Fibroblast of skin of left biceps (primary cell): Measurements from ENCODE around the gene SEH1L.
A peak's percentile ranks its signal among the peaks of the same experiment; 100 is the strongest.
"Not testable (repeated sequence)": the region's sequence is repeated elsewhere in the genome, so short reads cannot be mapped to it uniquely, and the experiment has no call there.

ENCODE experiments used
- DNase-seq, 2 experiments: peaks; one replicate each; pipeline ENCODE4 v3.0.0-alpha.2; 2013; ENCODE audit warnings: low read depth in 2 of 2

SEH1L gene

DNA sequence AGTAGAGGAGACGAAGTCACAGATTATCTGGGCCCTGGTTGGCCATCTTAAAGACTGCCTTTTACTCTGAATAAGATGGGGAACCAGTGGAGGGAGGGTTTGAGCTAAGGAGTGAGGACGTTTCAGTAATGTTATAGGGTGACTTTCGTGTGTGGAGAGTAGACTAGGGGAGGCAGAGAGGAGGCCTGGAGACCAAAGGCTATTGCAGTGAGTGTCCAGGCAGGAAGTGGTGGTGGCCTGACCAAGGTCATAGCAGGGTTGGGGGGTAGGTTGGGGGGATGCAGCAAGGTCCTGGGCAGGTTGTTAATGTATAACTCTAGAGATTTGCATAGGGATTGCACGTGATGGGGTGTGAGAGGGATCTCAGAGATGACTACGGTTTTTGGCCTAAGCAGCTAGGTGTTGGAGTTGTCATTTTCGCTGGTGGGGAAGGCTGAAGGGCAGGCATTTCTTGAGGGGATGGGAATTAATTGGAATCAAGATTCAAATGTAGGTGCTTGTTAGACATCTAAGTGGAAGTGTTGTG, 48.2 kb downstream of the SEH1L start:
- no peak for DNase-seq

DNA sequence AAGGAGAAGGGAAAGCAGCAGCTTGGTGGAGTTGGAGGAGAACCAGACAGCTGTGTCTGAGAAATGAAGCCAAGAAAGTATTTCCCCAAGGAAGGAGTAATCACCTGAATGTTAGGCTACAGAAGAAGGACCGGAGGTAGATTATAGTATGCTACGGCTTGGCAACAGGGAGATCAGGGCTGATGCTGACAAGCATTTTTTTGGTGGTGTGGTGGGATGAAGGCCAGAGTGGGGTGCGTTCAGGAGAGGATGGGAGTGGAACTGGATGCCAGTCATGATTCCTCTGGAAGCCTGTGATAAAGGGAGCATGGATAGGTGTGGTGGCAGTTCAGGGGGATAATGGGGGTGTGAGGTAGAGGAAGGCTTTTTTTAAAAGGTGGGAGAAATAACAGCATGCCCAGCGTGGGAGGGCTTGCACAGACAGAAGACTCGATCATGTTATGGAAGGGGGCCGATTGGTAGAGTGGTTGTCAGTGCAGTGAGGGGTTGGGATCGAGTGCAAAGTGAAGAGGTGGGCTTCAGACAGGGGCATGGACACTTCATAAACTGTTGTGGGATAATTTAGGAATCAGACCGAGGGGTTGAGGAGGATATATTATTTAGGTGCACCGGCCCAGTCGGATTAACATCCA, 49.0 kb downstream of the SEH1L start:
- DNase-seq: no peak

GRCh38 chr18:12997330-12997729, 49.5 kb downstream of the SEH1L start:
- not testable (repeated sequence) for DNase-seq

DNA sequence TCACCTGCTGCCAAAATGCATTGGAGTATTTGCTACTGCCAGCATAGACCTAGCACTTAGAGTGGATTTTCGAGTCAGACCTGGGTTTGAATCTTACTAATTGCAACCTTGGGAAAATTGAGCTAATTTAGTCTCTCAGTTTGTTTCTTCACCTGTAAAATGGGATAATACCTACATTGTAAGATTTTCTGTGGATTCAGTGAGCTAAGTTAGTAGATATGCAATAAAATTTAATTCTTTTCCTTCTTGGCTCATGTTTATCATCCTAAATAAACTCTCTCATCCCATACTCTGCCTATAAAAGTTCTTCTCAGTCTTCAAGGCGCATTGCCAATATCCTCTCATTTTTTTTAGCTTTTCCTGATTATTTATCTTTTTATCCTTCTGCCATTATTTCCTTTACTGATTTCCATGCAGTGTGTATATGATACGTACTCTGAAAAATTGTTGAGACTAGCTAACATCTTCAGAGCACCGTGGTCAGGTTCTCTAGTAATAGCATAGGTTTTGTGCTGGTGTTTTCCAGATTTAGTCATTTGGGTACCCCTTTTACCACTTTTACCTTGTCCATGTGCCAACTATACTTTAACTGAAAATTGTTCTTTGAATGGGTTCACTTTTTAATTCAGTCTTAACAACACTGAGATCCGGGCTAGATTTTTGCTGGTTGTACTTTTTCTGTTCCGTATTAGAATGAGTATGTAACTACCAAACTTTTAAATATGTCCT, 50.7 kb downstream of the SEH1L start:
- DNase-seq: no peak

DNA sequence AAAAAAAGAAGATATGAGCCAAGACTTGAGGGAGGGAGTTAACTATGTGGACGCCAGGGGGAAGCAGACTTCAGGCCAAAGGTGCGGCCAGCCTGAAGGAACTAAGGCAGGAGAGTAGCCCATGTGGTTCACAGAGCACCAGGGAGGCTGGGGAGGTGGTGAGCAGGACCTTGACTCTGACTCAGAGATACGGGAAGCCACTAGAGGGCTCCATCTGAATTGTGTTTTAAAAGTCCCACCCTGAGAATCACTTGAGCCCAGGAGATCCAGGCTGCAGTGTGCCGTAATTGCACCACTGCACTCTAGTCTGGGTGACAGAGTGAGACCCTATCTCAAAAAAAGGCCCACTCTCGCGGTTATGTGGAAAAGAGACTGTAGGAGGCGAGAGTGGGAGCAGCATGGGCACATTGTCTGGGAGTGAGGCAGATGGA, 55.7 kb downstream of the SEH1L start:
- DNase-seq: peak; percentile 24

GRCh38 chr18:13004396-13004795, 56.6 kb downstream of the SEH1L start:
- no peak for DNase-seq

GRCh38 chr18:13005289-13005688, 57.5 kb downstream of the SEH1L start:
- no peak for DNase-seq

GRCh38 chr18:13006531-13007247, 58.9 kb downstream of the SEH1L start:
- DNase-seq: no peak

- DNase-seq: no peak
Measured at GRCh38 chr18:13007248-13007560, 59.4 kb downstream of the SEH1L start.

- DNase-seq: no peak
Measured at GRCh38 chr18:13011719-13012118, 63.9 kb downstream of the SEH1L start.

GRCh38 chr18:13014232-13014631, 66.4 kb downstream of the SEH1L start:
- no peak for DNase-seq

DNA sequence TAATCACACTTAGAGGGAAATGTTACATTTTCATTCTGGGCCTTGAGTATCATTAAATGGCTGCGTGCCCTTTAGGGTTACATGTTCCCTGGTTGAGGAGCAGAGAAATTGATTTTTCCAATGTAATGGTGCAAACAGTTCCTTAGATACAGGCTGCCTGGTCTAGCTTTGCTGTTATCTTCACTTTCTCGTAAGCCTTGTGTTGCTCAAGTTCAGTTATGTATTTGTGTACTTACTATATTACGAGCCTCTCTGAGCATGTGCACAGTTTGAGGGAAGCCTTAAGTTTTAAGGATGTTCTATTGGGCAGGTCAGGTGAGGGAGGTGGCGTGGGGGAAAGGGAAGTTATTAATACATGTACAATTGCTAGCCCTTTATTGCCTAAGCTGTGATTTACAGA, 67.0 kb downstream of the SEH1L start:
- no peak for DNase-seq

DNA sequence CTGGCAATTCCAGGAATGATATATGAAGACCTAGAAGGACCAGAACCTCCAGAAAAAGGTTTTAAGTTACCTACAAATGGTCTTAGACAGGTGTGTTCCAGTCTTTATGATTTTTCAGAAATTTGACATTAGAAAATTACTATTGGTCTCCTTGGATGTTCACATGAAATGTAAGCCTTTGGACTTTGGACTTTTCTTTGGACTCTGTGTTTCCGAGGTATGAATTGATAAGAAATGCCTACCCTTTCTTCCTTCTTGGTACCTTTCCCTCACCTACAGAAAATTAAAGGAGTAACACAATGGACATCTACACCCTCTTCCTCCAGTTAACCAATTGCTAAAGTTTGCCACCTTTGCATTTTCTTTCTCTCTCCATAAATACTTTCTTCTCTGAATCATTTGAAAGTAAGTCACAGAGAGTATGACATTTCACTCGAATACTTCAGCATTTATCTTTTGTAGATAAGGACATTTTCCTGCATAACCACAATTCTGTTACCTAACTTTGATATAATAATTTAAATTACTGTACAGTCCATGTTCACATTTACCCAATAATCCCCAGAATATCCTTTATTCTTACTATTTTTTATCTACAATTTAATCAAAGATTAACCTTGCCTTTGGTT, 69.5 kb downstream of the SEH1L start:
- DNase-seq: no peak

GRCh38 chr18:13018374-13018773, 70.6 kb downstream of the SEH1L start:
- no peak for DNase-seq

DNA sequence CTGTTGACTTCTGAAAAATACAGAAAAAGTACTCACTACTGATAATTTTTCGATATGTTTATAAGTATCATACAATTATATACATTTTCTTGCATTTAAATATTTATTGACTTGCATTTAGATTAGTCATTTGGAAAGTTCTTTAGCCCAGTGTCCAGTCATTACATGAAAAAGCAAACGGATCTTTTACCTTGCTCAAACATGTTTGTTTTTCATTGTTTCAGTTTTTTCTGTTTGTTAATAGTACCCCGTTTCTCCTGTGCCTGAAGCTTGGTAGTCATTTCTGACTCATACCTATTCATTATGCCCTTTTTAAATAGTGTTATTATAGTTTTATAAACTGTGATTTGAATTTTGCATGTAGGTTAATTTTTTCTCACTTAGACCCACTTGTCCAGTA, 71.5 kb downstream of the SEH1L start:
- DNase-seq: no peak

GRCh38 chr18:13022644-13023043, 74.8 kb downstream of the SEH1L start:
- no peak for DNase-seq

DNA sequence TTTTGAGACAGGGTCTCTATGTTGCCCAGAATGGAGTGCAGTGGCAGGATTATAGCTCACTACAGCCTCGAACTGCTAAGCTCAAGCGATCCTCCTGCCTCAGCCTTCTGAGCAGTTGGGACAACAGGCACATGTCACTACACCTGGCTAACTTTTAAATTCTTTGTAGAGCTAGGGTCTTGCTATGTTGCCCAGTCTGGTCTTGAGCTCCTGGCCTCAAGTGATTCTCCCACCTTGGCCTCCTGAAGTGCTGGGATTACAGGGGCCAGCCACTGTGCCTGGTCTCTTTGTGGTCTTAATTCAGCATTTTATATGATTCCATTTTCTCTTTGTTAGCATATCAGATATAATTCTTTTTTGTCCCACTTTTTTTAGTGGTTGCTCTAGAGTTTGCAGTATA, 77.4 kb downstream of the SEH1L start:
- no peak for DNase-seq

- DNase-seq: no peak
Measured at GRCh38 chr18:13026583-13027270, 78.9 kb downstream of the SEH1L start.

GRCh38 chr18:13028869-13029268, 81.1 kb downstream of the SEH1L start:
- no peak for DNase-seq

DNA sequence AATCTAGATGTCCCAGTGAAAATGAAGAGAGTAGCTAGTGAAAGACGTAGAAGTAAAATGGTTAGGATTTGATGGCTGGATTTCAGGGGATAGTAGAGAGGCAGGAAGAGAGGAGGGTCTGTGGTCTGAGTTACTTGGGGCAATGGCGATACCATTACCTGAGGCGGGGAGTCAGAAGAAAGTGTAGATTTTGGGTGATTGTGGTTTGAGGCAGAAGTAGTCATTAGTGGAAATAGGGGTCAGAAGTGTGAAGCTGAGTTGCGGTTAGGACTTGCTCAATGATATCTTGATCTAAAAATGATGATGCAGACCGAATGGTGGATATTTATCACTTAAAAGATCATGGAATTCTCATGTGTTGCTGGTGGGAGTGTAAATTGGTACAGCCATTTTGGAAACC, 84.4 kb downstream of the SEH1L start:
- DNase-seq: no peak

DNA sequence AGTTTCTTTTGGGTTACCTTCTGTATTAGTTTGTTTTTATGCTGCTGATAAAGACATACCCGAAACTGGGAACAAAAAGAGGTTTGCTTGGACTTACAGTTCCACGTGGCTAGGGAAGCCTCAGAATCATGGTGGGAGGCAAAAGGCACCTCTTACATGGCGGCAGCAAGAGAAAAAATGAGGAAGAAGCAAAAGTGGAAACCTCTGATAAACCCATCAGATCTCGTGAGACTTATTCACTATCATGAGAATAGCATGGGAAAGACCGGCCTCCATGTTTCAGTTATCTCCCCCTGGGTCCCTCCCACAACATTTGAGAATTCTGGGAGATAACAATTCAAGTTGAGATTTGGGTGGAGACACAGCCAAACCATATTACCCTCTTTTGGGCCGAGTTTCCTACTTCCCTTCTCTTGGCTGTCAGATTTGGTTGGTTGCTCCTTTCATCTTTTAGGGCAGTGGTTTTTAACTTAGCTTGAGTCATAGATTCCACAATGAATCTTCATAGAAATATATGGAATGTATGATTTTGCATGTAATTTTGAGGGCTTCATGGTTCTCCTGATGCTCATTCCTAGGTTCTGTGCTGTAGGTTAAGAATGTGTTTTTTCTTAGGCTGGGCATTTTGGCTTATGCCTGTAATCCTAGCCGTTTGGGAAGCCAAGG, 87.6 kb downstream of the SEH1L start:
- no peak for DNase-seq
